GF-D8 (cell line): ENCODE results near the gene DISP2.

ENCODE experiments used
- DNase-seq: peaks from one replicate; lab custom pipeline; 2025; lab: John Stamatoyannopoulos, UW

Gene DISP2

DNA sequence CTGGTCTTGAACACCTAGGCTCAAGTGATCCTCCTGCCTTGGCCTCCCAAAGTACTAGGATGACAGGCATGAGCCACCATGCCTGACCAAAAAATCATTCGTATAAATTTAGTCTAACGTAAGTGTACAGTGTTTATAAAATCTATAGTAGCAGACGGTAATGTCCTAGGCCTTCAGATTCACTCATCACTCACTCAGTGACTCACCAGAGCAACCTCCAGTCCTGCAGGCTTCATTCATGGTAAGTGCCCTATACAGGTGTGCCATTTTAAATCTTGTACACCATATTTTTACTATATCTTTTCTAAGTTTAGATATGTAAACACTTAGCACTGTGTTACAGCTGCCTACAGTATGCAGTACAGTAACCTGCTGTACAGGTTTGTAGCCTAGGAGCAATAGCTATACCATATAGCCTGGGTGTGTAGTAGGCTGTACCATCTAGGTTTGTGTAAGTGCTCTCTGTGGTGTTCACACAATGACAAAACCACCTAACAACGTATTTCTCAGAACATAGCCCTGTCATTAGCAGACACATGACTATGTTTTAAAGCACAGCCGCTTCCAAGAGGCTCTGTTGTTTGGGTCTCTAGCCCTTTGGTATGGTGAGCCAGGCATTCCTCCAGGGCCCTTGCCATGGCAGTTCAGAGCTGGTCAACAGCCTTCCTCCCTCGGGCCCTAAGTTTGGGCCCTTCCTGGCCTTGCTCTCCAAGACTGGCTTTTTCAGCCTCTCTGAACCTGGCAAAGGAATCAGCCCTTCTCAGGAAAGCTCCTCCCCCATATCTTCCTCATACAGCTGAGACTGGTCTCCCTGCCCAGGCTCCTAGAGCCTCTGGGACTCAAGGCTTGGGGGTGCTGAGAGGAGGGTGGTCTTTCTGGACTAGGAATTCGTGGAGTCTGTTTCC is 15.4 kb upstream of the DISP2 start:
- DNase-seq, result no peak

- no peak for DNase-seq
Observed at GRCh38 chr15:40343512-40343911, 14.5 kb upstream of the DISP2 start.

DNA sequence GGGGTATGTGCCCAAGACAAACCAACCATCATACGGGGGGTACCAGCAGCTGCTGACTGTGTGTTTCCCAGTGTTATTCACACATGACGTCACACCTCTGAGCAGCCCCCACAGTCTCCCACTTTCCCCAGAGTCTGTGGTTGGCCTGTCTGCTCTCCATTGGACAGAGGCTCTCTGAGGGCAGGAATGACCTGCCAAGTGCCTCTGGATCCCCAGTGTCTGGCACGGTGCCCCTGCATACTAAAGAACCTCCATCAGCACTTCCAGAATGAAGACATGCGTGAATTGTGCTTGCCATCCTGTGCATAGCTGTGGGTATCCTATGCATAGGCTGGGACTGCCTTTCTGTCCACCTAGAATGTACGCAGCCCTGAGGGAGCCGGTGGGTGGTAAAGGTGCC is 13.8 kb upstream of the DISP2 start:
- no peak for DNase-seq

GRCh38 chr15:40344631-40345120 is 13.3 kb upstream of the DISP2 start:
- no peak for DNase-seq

DNA sequence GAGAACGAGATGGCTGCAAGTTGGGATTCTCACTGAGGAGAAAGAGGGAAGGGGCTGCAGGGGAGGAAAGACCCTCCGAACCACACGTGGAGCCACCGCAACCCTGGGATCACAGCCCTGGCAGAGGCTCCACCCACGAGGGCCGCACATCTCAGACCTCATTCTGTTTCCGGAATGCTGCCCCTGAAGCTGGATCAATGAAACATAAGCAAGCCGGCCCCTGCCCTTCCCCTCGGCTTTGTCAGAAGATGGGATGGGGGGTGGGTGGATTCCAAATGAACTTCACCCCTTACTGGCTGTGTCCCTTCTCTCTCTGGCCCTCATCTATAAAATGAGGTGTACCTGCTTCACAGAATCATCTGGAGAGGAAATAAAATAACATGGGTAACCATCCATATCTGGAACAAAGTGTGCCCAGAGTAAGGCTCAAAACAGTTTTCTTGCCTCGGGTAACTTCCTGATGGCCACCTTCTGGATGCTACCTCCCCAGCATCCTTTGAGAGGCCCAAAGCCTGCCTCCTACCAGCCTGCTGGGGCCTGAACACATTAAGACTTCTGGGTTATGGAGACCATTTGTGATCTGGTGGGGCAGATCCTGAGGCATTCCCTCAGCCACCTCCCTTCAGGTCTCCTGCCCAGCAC is 12.7 kb upstream of the DISP2 start:
- DNase-seq, result no peak

DNA sequence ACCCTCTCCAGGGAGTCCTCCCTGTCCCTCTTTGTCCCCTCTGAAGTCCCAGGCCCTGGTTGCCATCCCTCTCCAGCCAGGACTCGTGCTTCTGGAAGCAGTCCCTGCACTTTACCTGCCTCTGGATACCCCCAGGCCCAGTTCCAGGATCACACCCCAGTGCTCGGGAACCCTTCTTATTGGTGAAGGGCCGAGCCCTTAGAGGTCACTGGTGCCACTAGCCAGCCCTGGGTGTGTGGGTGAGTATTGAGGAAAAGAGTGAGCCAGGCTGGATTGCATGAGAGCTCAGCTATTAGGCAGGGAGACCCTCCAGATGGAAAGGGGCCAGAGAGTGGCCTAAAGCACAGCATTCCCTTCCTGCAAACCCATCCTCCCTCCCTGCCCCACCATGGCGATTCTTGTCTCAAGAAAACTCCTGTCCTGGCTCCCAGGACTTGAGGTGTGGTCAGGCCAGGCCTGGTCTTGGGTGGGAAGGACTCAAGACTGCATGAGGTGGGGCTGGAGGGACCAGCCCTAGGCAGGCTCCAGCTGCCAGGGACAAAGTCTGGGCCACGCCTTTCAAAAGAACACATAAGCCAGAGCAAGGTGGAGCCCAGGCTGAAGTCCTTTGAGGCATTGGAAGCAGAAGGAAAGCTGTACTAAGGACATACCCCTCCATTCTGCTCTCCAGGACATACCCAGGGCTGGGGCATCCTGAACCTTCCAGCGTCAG is 12.0 kb upstream of the DISP2 start:
- no peak for DNase-seq

DNA sequence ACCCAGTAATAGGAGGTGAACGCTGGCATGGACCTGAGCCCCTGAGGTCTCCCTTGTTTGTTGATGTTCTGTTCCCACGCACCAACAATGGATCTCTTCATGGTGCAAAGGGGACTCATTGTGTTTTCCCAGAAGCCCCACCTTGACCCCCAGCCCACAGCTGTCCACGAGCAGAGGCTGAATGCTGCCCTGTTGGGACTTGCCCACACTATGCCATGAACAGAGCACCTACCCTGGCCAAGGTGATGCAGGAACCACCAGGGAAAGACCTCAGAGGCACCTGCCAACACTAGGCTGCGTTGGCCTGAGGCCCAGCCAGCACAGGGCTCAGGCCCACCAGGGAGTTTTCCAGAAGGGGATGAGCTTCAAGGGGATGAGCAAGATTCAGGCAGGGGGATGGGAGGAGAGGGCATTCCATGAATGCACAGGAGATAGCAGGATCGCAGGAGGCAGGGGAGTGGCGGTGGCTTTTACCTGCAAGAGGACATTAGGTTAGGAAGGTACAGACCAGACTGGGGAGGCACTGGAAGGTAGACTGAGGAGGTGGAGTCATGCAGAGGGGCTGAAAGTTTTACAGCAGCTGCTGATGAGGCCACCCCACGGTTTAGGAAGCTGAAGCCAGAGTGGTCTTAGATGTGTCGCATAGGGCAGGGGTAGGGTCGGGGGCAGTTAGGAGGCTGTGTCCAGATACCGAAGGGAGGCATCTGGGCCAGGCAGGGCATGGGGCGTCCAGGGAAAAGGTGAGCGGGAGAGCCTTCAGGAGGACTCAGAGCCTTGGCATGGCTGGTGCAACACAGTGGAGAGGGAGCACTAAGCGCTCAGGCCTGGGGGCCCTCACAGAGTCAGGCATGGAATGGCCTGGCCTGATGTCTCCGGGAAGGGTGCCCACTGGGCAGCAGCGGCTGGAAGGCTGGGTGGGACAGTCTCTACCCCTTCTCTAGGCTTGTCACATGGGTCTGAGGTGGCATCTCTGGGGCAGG is 11.2 kb upstream of the DISP2 start:
- no peak for DNase-seq

DNA sequence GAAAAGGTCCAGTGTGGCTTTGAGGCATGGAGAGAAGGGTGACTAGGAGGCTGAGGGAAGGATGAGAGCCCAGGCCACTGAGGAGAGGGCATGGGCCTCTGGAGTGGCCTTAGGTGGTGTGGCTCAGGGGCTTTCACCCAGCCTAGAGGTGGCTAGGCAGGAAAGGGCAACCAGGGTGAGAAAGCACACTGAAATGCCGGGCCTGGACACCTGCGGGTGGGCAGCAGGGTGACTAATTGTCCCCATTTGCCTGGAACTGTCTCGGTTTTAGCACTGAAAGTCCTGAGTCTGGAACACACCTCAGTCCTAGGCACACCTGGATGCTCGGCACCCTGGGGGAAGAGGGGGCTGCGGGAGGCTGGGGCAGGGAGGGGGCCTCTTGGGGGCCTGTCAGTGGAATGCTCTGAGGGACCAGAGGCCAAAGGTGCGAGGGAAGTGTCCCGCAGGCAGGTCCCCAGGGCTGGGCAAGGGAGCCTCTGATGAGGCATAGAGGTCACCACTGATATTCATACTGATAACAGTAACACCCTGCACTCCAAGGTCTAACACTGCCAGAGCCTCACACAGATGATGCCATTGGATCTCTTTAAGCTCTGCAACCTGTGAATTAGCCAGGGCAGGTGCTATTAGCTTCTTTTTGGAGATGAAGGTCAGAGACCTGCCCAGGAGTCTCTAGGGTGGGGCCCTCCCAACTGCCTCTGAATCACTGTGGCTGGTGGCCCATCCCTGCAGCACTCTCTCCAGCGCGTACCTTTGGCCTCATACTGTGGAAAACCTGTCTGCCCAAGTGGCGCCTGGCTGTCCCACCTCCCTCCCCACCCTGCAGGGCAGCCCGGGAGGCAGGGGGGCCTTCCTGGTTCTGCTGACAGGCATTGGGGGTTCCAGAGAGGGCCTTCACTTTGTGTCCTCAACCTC is 10.2 kb upstream of the DISP2 start:
- no peak for DNase-seq

DNA sequence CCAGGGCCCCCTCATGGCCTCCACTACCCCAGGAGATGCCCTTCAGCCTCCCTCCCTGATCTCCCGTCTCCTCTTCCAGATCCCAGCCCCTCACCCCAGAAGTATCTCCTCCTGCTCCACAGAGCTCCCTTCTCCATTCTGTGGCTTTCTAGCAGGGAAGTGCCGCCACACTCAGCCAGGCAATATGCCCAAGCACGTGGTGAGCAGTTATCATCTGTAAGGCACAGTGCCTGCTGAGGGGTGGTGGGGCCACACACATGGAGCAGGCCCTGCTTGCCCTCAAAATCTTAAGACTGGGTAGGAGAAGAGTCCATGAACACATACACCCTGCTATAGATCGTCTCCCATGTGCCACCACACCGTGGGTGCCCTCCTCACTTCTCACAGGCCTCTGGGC is 9.5 kb upstream of the DISP2 start:
- no peak for DNase-seq

DNA sequence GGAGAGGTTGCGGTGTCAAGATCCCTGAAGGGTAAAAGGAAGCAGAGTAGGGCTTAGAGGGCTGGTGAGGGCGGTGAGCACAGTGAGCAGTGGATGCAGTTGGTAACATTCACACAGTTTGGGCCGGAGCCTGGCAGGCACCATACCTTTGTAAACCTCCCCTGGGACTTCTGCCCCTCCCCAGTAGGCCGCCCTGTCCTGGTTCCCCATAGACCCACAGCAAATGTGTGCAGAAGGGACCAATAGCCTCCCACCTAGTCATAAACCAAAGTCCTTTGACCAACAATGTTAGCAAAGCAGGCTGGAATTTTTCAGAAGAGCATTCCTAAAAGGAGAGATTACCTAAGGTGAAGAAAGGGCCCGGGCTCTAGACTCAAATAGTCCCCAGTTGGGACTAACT is 8.9 kb upstream of the DISP2 start:
- no peak for DNase-seq

DNA sequence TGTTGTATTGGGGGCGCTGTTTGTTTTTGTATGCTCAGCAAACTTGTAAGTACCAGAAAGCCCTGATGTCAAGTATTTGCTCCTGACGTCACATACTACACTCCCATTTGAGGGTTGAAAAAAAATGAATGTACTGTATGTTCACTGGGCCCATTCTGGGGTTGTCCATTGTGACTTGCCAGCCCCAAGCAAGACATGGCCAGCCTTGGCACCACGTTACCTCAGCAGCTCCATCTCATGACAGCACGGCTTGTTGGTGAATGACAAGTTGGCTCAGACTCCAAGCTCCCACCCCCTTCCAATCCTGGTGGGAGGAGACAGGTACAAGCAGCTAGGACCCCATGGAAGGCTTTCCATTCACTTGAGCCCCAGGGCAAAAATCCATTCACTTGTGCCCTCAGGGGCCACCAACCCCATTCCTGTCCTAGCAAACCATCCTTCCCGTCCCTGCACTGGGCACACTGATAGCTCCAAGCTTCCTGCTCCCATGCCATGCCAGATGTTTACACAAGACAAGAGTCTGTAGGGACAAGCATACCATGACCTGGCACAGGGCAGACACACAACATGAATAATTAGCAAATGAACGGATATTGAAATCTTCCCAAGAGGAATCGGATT is 5.6 kb upstream of the DISP2 start:
- no peak for DNase-seq

- DNase-seq, result no peak
Observed at GRCh38 chr15:40353697-40354096, 4.3 kb upstream of the DISP2 start.

DNA sequence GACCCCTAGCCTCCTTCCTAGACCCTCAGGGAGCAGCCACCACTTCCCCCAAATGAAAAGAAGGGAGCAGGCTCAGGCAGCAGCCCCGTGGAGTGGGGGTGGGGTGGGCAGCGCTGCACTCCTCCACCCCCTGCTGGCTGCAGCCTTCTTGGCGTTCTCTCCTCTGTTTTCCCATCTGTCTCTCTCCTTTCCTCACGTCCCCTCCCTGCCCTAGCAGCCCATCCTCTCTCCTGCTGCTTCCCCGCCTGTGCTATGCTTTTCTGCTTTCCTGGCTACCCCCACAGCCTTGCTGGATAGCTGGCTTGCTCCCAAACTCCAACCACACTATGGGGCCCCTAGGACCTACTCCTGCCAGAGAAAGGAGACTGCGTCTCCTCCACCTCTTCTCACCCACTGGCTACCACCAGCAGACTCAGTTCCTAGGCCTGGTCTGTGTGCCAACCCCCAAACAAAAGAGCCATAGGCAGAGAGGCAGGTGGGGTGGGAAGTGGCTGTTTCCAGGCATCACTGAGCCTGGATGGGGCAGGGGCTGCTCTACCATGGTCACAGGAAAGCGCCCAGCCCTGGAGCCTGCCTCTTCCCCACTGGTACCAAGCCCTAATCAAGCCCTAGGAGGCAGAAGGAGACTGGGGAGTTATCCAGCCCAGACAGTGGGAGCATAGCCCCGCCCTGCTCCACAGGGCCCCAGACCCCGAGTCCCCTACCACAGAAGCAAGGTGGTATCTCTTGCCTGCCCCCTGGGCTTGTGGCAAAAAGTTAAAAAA is 3.4 kb upstream of the DISP2 start:
- no peak for DNase-seq

DNA sequence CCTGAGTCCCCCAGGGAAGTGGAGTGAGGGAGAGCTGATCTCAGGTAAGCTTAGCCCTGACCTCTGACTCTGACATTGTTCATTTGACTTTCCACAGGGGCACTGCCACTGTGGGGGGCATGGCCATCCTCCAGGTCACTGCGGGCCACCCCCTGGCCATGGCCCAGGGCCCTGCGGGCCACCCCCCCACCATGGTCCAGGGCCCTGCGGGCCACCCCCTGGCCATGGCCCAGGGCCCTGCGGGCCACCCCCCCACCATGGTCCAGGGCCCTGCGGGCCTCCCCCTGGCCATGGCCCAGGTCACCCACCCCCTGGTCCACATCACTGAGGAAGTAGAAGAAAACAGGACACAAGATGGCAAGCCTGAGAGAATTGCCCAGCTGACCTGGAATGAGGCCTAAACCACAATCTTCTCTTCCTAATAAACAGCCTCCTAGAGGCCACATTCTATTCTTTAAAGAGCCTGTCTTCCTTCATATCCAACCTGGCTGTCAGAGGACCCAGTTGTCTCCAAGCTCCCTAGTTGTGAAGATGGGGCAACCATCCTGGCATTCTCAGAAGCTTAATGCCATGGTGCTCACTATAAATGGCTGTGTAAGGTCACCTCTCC is 1.9 kb upstream of the DISP2 start:
- no peak for DNase-seq

DNA sequence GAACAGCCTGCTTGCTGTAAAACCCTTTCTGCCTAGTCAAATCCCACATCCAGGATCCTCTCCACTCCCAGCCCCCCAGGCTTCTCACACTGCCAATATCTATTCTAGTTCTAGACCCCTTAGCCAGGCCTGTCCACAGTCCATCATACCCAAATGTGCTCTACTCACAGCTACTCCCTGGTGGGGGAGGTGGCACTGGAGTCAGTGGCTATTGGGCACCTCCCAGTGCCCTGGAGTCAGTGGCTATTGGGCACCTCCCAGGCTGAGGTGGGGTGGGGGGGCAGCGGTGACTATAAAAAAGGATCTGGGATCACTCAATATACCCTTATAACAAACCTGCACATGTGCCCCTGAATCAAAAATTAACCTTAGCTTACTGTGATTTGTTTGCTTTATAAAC is 773 bp upstream of the DISP2 start:
- no peak for DNase-seq

- DNase-seq, result no peak
Observed at GRCh38 chr15:40358471-40359353, 693 bp downstream of the DISP2 start.

GRCh38 chr15:40360015-40360414 is 2.0 kb downstream of the DISP2 start:
- DNase-seq, result no peak

GRCh38 chr15:40361640-40362039 is 3.6 kb downstream of the DISP2 start:
- no peak for DNase-seq
